A549 (cell line): ENCODE measurements around the gene CATSPERB.

ENCODE experiments used
- CTCF ChIP-seq: fragments of >200 bp; sonication (Bioruptor Twin); formaldehyde crosslinking; IDR thresholded peaks from 3 replicates; pipeline ENCODE4 v1.5.1; 2016
- EP300 ChIP-seq, 2 experiments: fragments of >200 bp; sonication (Bioruptor Twin); formaldehyde crosslinking; IDR thresholded peaks; 2 replicates in 1 of 2; 3 replicates in 1 of 2; pipeline ENCODE4 v1.6.1; 2016 to 2017
- HOXB13 ChIP-seq: fragments of 250-450 bp; sonication (Bioruptor Pico); IDR thresholded peaks from 2 replicates; pipeline ENCODE4 v1.5.0; 2020; ENCODE audit warnings: low read depth, mild to moderate bottlenecking, moderate library complexity
- PHF8 ChIP-seq: fragments of 200-600 bp; sonication (generic); IDR thresholded peaks from 2 replicates; pipeline ENCODE4 v1.6.1; 2016; ENCODE audit warnings: low read depth, mild to moderate bottlenecking, antibody characterized with exemption, moderate library complexity, borderline replicate concordance
- RAD21 ChIP-seq, 2 experiments: fragments of >200 bp in 1 of 2; sonication (Bioruptor Twin) in 1 of 2; formaldehyde crosslinking in 1 of 2; IDR thresholded peaks in 1 of 2; conservative IDR thresholded peaks in 1 of 2; 2 replicates in 1 of 2; 3 replicates in 1 of 2; pipeline ENCODE4 v1.6.1; 2012 to 2018; ENCODE audit warnings: inconsistent platforms in 1 of 2
- REST ChIP-seq: fragments of 200-600 bp; sonication (generic); IDR thresholded peaks from 2 replicates; pipeline ENCODE4 v1.6.1; 2016; ENCODE audit warnings: antibody characterized with exemption, mild to moderate bottlenecking, moderate library complexity
- SMC3 ChIP-seq: fragments of >200 bp; sonication (Bioruptor Twin); formaldehyde crosslinking; IDR thresholded peaks from 3 replicates; pipeline ENCODE4 v1.6.1; 2018; ENCODE audit warnings: inconsistent platforms
- ZFP36 ChIP-seq: fragments of 450-650 bp; IDR thresholded peaks from 2 replicates; pipeline ENCODE4 v1.6.1; 2014; ENCODE audit warnings: borderline replicate concordance; ENCODE audit not compliant: partially characterized antibody
- TF ChIP-seq, protein P1 (sequence below): IDR thresholded peaks from 2 replicates; pipeline ENCODE4 v1.6.1; 2012; ENCODE audit warnings: low read depth, borderline replicate concordance

GRCh38 chr14:91624757-91625156, 107.1 kb downstream of the CATSPERB start:
- TF ChIP-seq ZFP36 (no peak), PHF8 (no peak), CTCF (no peak), REST (no peak), SMC3 (no peak), EP300 (IDR thresholded peaks at IDR 0.05) (no peak), HOXB13 (no peak), RAD21 (conservative IDR thresholded peaks at IDR 0.05 in 1 of 2, IDR thresholded peaks at IDR 0.05 in 1 of 2) (no peak)
- TF ChIP-seq, protein P1, sequence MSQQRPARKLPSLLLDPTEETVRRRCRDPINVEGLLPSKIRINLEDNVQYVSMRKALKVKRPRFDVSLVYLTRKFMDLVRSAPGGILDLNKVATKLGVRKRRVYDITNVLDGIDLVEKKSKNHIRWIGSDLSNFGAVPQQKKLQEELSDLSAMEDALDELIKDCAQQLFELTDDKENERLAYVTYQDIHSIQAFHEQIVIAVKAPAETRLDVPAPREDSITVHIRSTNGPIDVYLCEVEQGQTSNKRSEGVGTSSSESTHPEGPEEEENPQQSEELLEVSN: no peak
